Muscle of back (tissue), 11 donors: ENCODE data around the gene CLASRP. TPM values are rescaled to one million over a fixed set of nuclear protein-coding genes. Genes with fewer than 3 reads are reported as not detected.

Experiments used
- DNase-seq, 3 donors: peaks; one replicate each; pipeline versions ENCODE4 v3.0.0 to v3.0.0-alpha.2; 2013
- polyA plus RNA-seq, 10 donors: library from polyadenylated mRNA; unstranded; fragments of 120-200 nt; gene quantifications; one replicate each; pipeline ENCODE4 v1.2.1, GENCODE V29; 2013; ENCODE audit not compliant: insufficient read length in 10 of 10

The CLASRP gene
- polyA plus RNA-seq, 10 donors, result 34.6 to 69.2 (median 44.1) TPM

GRCh38 chr19:45019187-45019586, 19.7 kb upstream of the CLASRP start:
- no peak for DNase-seq

GRCh38 chr19:45020071-45020470, 18.8 kb upstream of the CLASRP start:
- DNase-seq, result no peak

- no peak for DNase-seq
Measured at GRCh38 chr19:45021971-45022370, 16.9 kb upstream of the CLASRP start.

GRCh38 chr19:45023048-45023447, 15.8 kb upstream of the CLASRP start:
- no peak for DNase-seq

- no peak for DNase-seq
Measured at GRCh38 chr19:45025264-45025663, 13.6 kb upstream of the CLASRP start.

GRCh38 chr19:45027371-45027770, 11.5 kb upstream of the CLASRP start:
- DNase-seq, result no peak

GRCh38 chr19:45030825-45031224, 8.0 kb upstream of the CLASRP start:
- no peak for DNase-seq

- DNase-seq, result no peak
Measured at GRCh38 chr19:45032421-45032820, 6.4 kb upstream of the CLASRP start.

GRCh38 chr19:45035755-45036154, 3.1 kb upstream of the CLASRP start:
- DNase-seq, result no peak

GRCh38 chr19:45037393-45038169, 1.3 kb upstream of the CLASRP start:
- DNase-seq, result no peak

- DNase-seq, result no peak
Measured at GRCh38 chr19:45040059-45040771, 1.4 kb downstream of the CLASRP start.

- DNase-seq, result no peak
Measured at GRCh38 chr19:45041125-45041524, 2.3 kb downstream of the CLASRP start.

- no peak for DNase-seq
Measured at GRCh38 chr19:45045671-45046353, 7.0 kb downstream of the CLASRP start.

- DNase-seq, result no peak
Measured at GRCh38 chr19:45046355-45046754, 7.5 kb downstream of the CLASRP start.

- no peak for DNase-seq
Measured at GRCh38 chr19:45047188-45047797, 8.4 kb downstream of the CLASRP start.

GRCh38 chr19:45049073-45049736, 10.4 kb downstream of the CLASRP start:
- no peak for DNase-seq

- DNase-seq, result no peak
Measured at GRCh38 chr19:45050036-45050435, 11.2 kb downstream of the CLASRP start.

GRCh38 chr19:45051929-45052579, 13.2 kb downstream of the CLASRP start:
- DNase-seq, result no peak

- no peak for DNase-seq
Measured at GRCh38 chr19:45056831-45057230, 18.0 kb downstream of the CLASRP start.

- no peak for DNase-seq
Measured at GRCh38 chr19:45057444-45057843, 18.6 kb downstream of the CLASRP start.

- DNase-seq, result no peak
Measured at GRCh38 chr19:45058622-45059159, 19.8 kb downstream of the CLASRP start.
